Fibroblast of lung (primary cell): Measurements from ENCODE around the gene SH2D5. TPM values are rescaled to one million over a fixed set of nuclear protein-coding genes. Genes with fewer than 3 reads are reported as not detected.

Source experiments
- DNase-seq, 2 donors: peaks; one replicate each; pipeline versions ENCODE4 v3.0.0 to v3.0.0-alpha.2; 2010; ENCODE audit warnings: low read depth in 2 of 2
- H2AFZ ChIP-seq: 2 replicates; pipeline ENCODE4 v1.5.1; 2012; ENCODE audit warnings: low read length, control low read depth, inconsistent platforms
- H3K27ac ChIP-seq: 2 replicates; pipeline ENCODE4 v1.5.1; 2011; ENCODE audit warnings: low read length, control low read depth; ENCODE audit not compliant: insufficient read depth
- H3K27me3 ChIP-seq: 2 replicates; pipeline ENCODE4 v1.5.1; 2011; ENCODE audit warnings: mild to moderate bottlenecking, low read length; ENCODE audit not compliant: control insufficient read depth, insufficient read depth
- H3K36me3 ChIP-seq: 2 replicates; pipeline ENCODE4 v1.5.1; 2011; ENCODE audit warnings: low read length; ENCODE audit not compliant: control insufficient read depth, insufficient read depth
- H3K4me1 ChIP-seq: 2 replicates; pipeline ENCODE4 v1.5.1; 2011; ENCODE audit warnings: low read length; ENCODE audit not compliant: control insufficient read depth, insufficient read depth; ENCODE audit errors: extremely low read depth
- H3K4me2 ChIP-seq: 2 replicates; pipeline ENCODE4 v1.5.1; 2011; ENCODE audit warnings: low read length, control low read depth; ENCODE audit not compliant: insufficient read depth; ENCODE audit errors: extremely low read depth
- H3K4me3 ChIP-seq, 4 experiments: fragments of 200-600 bp in 1 of 4; sonication (generic) in 1 of 4; replicated peaks in 1 of 4; 2 replicates each; pipeline ENCODE4 v1.5.1; 2011 to 2016; ENCODE audit warnings: low read length in 4 of 4, low read depth in 3 of 4, mild to moderate bottlenecking in 3 of 4, control low read depth in 2 of 4, inconsistent platforms in 1 of 4, mixed read lengths in 1 of 4; ENCODE audit not compliant: insufficient read depth in 1 of 4; ENCODE audit errors: control extremely low read depth in 1 of 4
- H3K79me2 ChIP-seq: 2 replicates; pipeline ENCODE4 v1.5.1; 2012; ENCODE audit warnings: mild to moderate bottlenecking, low read length, inconsistent platforms; ENCODE audit not compliant: control insufficient read depth, insufficient read depth
- H3K9ac ChIP-seq: 2 replicates; pipeline ENCODE4 v1.5.1; 2011; ENCODE audit warnings: mild to moderate bottlenecking, low read length, control low read depth; ENCODE audit not compliant: insufficient read depth
- H3K9me3 ChIP-seq: 2 replicates; pipeline ENCODE4 v1.5.1; 2012; ENCODE audit warnings: low read depth, low read length; ENCODE audit not compliant: control insufficient read depth, insufficient read depth
- H4K20me1 ChIP-seq: 2 replicates; pipeline ENCODE4 v1.5.1; 2011; ENCODE audit warnings: low read length; ENCODE audit not compliant: control insufficient read depth, insufficient read depth; ENCODE audit errors: extremely low read depth
- EZH2 ChIP-seq: IDR thresholded peaks from 2 replicates; pipeline ENCODE4 v1.5.1; 2012; ENCODE audit warnings: low read length, control low read depth, mild to moderate bottlenecking; ENCODE audit errors: missing control alignments
- polyA plus RNA-seq, 2 donors: library from polyadenylated mRNA; depleted of rRNA in 1 of 2; stranded (reverse) in 1 of 2; unstranded in 1 of 2; fragments of >200 nt; gene quantifications; 2 replicates each; pipeline ENCODE4 v1.2.1, GENCODE V29; 2011 to 2012; ENCODE audit warnings: missing spikeins in 1 of 2
- total RNA-seq: library from RNA; depleted of rRNA; stranded (reverse); fragments of >200 nt; gene quantifications from 2 replicates; pipeline ENCODE4 v1.2.1, GENCODE V29; 2014
- TF ChIP-seq, protein P1 (sequence below), 2 donors: IDR thresholded peaks in 1 of 2; conservative IDR thresholded peaks in 1 of 2; 1 replicate in 1 of 2; 2 replicates in 1 of 2; pipeline ENCODE4 v1.5.1; 2011 to 2012; ENCODE audit warnings: low read length in 2 of 2, control low read depth in 1 of 2, inconsistent platforms in 1 of 2, low read depth in 1 of 2, mild to moderate bottlenecking in 1 of 2

The SH2D5 gene
- total and polyA plus RNA-seq, 2 donors (not counting 1 experiment from before 2014, with no cell fraction given) = 3.6 to 5.0 TPM

DNA sequence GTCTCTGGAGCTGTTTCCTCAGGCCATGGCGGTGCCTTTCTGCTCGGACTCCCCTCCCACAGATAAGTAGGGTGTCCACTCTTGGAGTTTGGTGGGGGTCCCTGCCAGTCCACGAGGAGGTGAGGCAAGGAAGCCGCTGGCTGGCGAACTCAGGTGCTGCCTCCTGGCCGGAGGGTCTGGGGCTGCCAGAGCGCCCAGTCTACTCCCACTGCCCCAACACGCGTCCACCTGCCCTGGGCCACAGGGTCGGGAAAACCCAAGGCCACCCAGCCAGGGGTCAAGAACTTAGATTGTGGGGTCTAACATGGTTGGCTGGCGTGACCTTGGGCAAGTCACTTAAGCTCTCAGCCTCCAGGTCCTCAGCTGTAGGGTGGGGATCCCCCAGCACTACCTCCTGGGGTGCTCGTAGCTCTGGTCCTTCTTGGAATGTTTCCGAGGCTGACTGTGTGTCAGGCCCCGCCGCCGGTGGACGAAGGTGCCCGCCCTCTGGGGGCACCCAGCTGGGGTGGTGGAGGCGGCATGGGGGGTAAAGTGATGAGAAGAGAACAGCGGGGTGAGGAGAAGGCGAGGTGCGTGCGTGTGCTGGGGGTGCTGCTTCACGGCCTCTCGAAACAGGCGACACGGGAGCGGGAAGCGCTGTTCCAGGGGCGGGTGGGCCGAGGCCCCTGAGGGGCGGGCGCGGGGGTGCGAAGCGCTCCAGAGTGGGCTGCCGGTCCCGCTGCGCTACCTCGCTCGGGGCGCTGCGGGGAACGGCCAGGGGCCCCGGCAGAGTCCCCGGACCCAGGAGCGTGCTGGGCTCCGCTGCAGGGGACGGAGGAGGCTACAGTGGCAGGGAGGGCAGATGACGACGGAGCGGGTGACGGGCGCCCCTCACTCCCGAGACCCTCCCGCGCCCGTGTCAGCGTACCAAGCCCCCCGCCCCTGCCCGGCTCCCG is 1.2 kb downstream of the SH2D5 start:
- no peak for DNase-seq
- peaks cover 15% of the 10 kb centered on the region for H3K4me1 ChIP-seq
- no peaks in the 10 kb centered on the region for H3K9me3 ChIP-seq
- peak overlapping the region; percentile 97 for H3K4me2 ChIP-seq
- H3K36me3 ChIP-seq = peaks cover 1% of the 10 kb centered on the region
- no peaks in the 10 kb centered on the region for H3K79me2 ChIP-seq
- H4K20me1 ChIP-seq = no peaks in the 10 kb centered on the region
- H3K27ac ChIP-seq = peak overlapping the region; percentile 94
- peak overlapping the region in 3 of 4 experiments; percentile 48 to 66 (median 51) for H3K4me3 ChIP-seq
- H2AFZ ChIP-seq = peak overlapping the region; percentile 27
- H3K9ac ChIP-seq = peak overlapping the region; percentile 81
- H3K27me3 ChIP-seq = no peaks in the 10 kb centered on the region
- TF ChIP-seq, protein P1, sequence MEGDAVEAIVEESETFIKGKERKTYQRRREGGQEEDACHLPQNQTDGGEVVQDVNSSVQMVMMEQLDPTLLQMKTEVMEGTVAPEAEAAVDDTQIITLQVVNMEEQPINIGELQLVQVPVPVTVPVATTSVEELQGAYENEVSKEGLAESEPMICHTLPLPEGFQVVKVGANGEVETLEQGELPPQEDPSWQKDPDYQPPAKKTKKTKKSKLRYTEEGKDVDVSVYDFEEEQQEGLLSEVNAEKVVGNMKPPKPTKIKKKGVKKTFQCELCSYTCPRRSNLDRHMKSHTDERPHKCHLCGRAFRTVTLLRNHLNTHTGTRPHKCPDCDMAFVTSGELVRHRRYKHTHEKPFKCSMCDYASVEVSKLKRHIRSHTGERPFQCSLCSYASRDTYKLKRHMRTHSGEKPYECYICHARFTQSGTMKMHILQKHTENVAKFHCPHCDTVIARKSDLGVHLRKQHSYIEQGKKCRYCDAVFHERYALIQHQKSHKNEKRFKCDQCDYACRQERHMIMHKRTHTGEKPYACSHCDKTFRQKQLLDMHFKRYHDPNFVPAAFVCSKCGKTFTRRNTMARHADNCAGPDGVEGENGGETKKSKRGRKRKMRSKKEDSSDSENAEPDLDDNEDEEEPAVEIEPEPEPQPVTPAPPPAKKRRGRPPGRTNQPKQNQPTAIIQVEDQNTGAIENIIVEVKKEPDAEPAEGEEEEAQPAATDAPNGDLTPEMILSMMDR (conservative IDR thresholded peaks at IDR 0.05 in 1 of 2, IDR thresholded peaks at IDR 0.05 in 1 of 2; ENCODE audit: low read depth in 1 of 2, low read length in 2 of 2) = no peak
- TF ChIP-seq EZH2 = no peak

DNA sequence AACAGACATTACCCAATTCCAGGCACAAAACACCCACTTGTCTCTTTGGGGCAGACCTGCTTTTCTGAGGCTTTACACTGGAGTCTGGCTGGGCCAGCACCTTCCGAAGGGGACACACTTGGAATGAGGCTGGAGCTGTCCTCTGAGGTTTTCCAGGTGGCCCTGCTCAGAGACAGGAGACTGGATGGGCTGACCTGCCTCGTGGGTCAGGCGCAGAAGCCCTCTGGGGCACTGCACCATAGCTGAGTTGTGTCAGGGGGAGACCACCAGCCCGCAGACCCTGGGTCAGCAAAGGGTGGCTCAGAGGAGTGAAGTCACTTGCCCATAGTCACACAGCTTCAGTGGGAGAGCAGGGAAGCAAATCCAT is 1.8 kb downstream of the SH2D5 start:
- TF ChIP-seq EZH2 = no peak
- TF ChIP-seq, protein P1 (conservative IDR thresholded peaks at IDR 0.05 in 1 of 2, IDR thresholded peaks at IDR 0.05 in 1 of 2; ENCODE audit: low read depth in 1 of 2, low read length in 2 of 2) = no peak
- Histone ChIP-seq H4K20me1 (no peaks in the 10 kb centered on the region), H3K4me1 (peaks cover 15% of the 10 kb centered on the region), H3K4me3 (peak overlapping the region in 2 of 4 experiments; percentile 17 to 19), H3K27me3 (no peaks in the 10 kb centered on the region), H3K27ac (no peak overlapping the region), H3K9ac (no peak overlapping the region), H3K4me2 (peak overlapping the region; percentile 54), H3K36me3 (peaks cover 1% of the 10 kb centered on the region), H3K79me2 (no peaks in the 10 kb centered on the region), H3K9me3 (no peaks in the 10 kb centered on the region), H2AFZ (no peak overlapping the region)
- DNase-seq = no peak

DNA sequence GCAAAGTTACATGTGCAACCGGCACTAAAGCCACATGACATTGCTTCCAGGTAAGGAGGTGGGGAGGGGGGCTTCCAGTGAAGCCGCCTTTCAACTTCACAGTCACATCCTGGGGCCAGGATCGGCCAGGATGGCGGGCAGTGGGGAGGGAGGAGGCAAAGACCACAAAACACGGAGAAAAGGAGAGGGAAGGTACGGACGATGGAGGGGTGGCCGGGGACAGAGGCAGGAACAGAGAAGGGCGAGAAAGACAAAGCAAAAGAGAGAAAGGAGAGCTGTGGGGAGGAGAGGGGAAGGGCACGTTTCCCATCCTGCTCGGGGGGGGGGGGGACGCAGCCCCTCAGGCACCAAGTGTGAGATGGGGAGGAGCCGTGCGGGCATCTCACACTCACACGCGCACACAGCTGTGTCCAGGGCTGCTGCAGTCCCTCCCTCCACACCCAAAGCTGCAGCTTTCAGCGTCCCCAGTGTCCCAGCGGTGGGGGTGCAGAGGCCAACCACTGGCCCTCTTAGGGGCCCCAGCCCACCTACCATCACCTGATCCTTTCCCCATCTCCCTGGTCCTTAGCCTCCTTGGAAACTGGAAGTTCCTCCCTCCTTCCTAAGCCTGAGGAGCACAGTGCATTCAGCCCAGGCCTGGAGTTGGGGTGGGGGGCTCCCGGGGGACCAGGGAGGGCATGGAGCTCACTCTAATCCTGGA is 2.4 kb downstream of the SH2D5 start:
- Histone ChIP-seq H3K79me2 (no peaks in the 10 kb centered on the region), H3K4me1 (peaks cover 15% of the 10 kb centered on the region), H3K27me3 (no peaks in the 10 kb centered on the region), H3K9ac (no peak overlapping the region), H3K9me3 (no peaks in the 10 kb centered on the region), H3K36me3 (no peaks in the 10 kb centered on the region), H3K4me3 (peak overlapping the region in 2 of 4 experiments; percentile 17 to 19), H3K4me2 (peak overlapping the region; percentile 54), H4K20me1 (no peaks in the 10 kb centered on the region), H2AFZ (no peak overlapping the region), H3K27ac (no peak overlapping the region)
- DNase-seq = no peak
- TF ChIP-seq EZH2 = no peak
- TF ChIP-seq, protein P1 (conservative IDR thresholded peaks at IDR 0.05 in 1 of 2, IDR thresholded peaks at IDR 0.05 in 1 of 2; ENCODE audit: low read depth in 1 of 2, low read length in 2 of 2) = no peak
